CD1c-positive myeloid dendritic cell (primary cell): ENCODE measurements around the gene PDE11A.

Experiments used
- DNase-seq: peaks from one replicate; pipeline ENCODE4 v3.0.0-alpha.2; 2016; ENCODE audit errors: extremely low spot score

The PDE11A gene

DNA sequence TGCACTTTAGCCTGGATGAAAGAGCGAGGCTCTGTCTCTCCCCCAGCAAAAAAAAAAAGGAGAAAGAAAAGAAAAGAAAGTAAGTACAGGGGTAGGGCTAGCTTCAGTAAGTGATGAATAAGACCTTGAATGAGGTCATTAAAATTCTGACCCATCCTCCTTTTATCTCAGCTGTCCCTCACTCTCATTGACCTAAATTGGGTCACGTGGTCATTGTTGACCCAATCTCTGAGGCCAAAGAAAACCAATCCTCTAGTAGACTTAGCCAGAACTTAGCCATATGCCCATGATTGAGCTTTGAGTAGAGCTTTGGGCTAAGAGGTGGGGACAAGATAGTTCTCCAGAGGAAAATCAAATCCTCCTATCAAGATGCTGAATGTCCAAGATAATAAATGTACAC is 149.3 kb downstream of the PDE11A start:
- no peak for DNase-seq

GRCh38 chr2:177921726-177922125 is 150.9 kb downstream of the PDE11A start:
- no peak for DNase-seq

- DNase-seq, result no peak
These were observed 155.4 kb downstream of the PDE11A start for GRCh38 chr2:177917169-177917568.

- no peak for DNase-seq
These were observed 156.2 kb downstream of the PDE11A start for GRCh38 chr2:177916342-177916741.

- DNase-seq, result no peak
These were observed 158.3 kb downstream of the PDE11A start for GRCh38 chr2:177914247-177914646.

GRCh38 chr2:177909962-177910361 is 162.6 kb downstream of the PDE11A start:
- DNase-seq, result no peak

- DNase-seq, result no peak
These were observed 163.8 kb downstream of the PDE11A start for GRCh38 chr2:177908824-177909223.

DNA sequence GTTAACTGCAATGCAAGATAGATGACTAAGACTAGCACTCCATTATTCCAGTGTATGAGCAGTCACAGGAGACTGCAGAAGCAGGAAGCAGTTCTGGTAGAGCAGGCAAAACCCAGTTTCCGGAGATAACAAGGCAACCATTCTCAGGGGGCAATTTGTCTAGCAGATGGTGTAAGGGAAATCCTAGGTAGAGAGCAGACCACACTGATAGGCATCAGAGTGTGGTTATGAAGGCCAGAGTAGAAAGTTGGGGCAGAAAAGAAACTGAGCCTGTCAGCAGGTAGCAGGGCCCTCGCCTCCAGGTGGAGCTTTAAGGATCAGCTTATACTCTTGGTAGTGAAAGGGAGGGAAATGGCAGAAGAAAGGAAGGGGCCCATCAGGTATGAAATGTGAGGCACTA is 164.4 kb downstream of the PDE11A start:
- DNase-seq, result no peak

DNA sequence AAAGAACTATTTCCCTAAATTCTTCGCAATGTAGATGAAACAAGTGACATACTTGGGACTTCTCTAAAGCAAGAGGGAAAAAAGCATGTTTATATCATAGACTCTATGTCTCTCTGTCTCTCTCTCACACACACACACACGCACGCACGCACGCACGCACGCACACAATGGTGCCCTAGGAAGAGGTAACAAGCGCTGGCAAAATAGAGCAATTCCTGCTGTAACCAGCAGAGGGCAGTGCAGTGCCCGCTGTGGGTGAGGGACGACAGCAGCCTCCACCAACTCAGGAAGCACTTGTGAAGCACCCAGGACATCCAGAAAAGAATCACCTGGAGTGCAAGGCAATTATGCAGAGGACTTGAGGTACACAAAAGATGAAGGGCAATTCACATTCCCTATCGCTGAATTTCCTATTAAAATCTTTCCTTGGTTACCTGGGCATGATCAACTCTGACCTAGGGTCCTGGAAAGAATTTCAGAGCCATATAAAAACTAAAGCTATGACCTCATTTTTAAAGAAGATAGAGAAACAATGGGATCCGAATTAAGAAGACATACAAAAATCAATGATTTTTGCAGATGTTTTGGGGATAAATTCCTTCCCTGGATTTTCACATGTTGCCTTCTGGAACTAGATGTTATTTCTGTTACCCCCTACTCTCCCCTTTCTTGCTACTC is 166.4 kb downstream of the PDE11A start:
- DNase-seq, result peak; percentile 56

DNA sequence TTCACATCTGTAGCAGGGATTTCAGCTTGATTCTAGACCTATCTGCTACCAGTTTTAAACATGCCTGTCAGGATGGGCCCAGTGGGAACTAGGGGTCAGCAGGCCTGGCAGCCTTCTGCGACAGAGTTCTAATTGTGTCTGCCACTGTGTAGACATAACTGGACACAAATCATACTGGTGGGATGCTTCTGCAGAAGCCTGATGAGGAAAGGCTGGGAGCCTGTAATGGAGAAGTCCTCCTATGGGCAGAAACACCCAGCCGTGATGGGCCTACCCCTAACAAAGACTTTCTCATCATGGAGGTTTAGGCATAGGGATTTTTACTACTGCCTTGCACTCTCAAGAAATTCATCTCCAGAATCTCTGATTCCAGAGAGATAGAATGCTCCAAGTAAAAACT is 166.9 kb downstream of the PDE11A start:
- no peak for DNase-seq

DNA sequence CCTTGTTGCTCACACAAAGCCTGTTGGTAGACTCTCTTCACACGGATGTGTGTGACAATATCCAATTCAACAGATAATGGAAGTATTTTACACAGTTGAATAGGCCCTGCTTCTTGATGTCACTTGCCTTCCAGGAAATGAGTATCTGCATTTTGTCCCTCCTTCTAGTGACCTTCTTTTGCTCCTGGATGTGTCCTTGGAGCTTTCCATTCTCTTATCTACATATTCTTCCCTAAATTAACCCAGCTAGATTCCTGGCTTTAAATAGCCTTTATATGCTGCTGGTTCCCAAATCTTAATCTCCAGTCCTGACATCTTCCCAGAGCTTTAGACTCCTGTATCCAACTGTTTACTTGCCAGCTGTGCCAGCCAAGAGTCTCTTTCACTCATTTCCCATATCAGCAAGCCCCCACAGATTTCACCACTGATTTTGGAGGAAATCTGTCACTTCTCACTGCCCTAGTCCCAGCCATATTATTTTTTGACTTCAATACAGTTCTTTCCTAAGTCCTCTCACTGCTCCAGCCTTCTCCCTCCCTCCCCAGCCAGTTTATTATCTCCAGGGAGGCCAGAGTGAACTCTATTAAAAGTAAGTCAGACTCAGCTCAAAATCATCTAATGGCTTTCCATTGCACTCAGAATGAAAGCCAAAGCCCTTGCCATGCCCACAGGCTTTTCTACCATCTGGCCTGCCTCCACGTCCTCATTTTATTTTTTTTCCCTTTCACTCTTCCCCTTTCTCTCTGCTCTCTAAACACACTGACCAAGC is 170.0 kb downstream of the PDE11A start:
- DNase-seq, result no peak

DNA sequence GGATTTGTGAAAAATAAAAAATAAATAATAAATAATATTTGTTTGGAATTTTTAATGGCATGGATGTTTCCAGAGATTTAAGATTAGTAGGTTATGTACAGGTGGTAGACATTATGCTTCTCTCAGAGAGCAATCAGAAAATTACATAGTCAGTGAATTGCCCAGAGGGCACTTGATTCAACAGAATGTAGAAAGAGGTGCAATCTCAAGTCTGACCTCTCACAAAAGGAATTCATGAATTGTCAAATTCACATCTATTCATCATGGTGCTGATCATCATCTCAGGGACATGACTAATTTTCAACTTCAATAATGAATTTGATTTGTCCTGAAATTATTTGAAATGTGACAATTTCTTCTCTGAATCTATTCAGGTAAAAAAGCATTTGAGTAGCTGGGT is 172.5 kb downstream of the PDE11A start:
- no peak for DNase-seq

- no peak for DNase-seq
These were observed 175.3 kb downstream of the PDE11A start for GRCh38 chr2:177897278-177897677.

GRCh38 chr2:177896587-177896986 is 176.0 kb downstream of the PDE11A start:
- DNase-seq, result no peak

DNA sequence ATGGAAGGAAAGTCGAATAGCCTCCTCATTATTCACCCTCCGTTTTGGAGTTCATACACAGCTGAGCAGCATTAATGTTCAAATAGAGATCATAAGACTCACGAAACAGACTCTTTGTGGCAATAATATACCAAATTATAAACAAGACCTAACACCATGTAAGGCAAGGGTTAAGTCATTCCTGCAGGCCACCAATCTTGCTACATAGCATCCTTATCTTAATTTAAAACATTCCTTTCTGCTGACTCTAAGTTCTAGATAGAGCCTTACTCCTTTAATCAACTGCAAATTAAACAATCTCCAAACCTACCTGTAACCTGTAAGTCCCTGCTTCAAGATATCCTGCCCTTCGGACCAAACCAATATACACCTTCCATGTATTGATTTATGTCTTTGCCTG is 178.0 kb downstream of the PDE11A start:
- DNase-seq, result no peak

DNA sequence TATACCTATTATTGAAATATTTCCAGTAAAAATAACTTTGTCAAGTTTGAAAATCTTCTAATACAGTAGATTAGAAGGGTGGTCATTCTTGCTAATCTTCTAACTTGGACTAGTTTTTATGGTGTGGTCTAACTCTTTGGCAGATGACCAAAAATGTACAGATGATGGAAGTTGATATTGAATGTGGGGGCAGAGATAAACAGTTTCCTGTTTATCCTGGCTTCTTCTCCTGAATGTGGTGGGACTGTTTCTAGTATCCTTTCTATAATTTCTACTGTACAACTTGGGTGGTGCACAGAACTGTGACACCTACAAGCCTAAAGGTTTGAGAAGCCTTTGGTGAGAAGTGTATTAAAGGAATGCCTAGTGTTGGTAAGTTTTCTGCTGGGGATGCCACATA is 178.7 kb downstream of the PDE11A start:
- no peak for DNase-seq

DNA sequence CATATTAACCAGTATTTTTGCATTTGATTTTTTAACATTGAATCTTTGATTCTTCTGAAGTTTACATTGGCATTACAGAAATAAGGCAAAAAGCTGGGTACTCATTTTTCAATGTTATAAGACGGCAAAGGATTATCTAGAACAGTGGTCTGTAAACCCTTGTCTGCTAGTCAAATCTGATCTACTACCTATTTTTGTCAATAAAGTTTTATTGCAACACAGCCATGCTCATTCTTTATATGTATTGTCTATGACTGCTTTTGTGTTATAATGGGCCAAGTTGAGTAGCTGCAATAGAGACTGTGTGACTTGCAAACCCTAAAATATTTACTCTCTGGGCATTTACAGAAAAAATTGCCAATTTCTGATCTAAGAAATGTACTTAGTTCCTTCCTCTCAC is 181.0 kb downstream of the PDE11A start:
- DNase-seq, result no peak

DNA sequence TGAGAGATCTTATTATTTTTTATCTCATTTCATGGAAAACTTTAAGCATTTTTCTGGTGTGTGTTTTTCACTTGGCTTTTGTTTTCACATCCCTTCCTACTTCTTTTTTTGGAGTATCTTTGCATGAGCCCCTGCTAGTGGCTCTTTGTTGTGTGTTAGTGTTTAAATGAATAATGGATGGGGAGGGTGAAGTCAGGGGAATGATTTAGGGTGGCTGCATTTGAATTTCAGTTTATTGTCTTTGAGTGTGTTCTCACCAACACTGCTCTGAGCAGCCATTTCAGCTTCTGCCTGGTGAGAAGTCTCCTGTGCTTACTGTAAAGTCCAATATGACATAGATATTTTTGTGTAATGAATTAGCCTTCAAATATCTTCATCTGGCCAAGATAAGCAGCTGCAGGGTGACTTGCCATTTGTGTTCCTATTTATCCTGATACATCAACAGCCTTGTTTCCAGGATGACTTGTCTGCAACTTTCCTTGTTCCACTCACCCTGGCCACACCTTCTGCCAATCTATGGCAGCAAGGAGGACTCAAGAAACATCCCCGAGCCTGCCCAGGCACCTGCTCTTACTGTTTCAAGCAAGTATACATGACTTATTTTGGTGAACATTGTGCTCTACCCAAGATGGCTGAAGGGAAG is 182.6 kb downstream of the PDE11A start:
- no peak for DNase-seq

DNA sequence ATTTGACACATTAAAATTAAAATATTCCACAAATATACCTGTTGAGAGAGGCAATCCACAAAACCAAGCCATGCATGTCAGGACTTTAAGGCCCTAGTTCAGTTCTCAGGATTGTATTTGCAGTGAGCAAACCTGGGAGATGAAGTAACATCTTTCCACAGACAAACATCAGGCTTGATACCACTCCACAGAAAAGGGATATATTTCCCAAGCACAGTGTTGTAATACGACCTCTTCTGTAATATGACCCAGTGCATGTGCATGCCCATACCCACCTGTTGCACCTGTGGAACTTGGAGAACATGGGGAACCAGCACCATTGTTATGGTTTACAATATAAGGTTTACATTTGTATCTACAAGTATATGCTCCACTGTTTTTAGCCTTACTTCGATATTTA is 184.0 kb downstream of the PDE11A start:
- no peak for DNase-seq

DNA sequence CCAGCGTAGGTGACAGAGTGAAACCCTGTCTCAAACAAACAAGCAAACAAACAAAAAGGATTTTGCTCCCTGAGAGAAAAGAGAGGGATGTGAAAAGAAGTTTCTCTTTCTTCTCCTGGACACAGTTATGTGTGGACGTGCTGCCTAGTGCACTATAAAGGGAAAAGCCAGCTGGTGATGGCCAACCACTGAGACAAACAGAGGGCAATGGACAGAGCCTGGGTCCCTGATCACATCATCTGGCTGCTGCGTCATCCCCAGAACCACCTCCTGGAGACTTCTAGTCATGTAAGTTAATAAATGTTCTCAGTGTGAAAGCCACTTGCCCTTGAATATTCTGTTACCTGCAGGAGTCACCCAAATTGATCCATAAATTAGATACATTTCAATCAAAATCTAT is 184.9 kb downstream of the PDE11A start:
- DNase-seq, result no peak

GRCh38 chr2:177886824-177887223 is 185.8 kb downstream of the PDE11A start:
- DNase-seq, result no peak

GRCh38 chr2:177885828-177886466 is 186.6 kb downstream of the PDE11A start:
- DNase-seq, result no peak

GRCh38 chr2:177883177-177883576 is 189.4 kb downstream of the PDE11A start:
- DNase-seq, result no peak
